Subcutaneous adipose tissue (tissue), 4 donors: Measurements from ENCODE around the gene PPARA. TPM values are rescaled to one million over a fixed set of nuclear protein-coding genes. Genes with fewer than 3 reads are reported as not detected.

Experiments
- CTCF ChIP-seq: fragments of 450-650 bp; IDR thresholded peaks from one replicate; pipeline ENCODE4 v1.5.1; 2016; ENCODE audit warnings: low read depth, mild to moderate bottlenecking, control low read depth, antibody characterized with exemption, moderate library complexity
- total RNA-seq, 4 donors: library from RNA; depleted of rRNA; stranded (reverse); fragments of >200 nt; gene quantifications; one replicate each; pipeline ENCODE4 v1.1.0, GENCODE V29; 2016

PPARA gene
- total RNA-seq, 4 donors from 2014 or later = 23.5 to 51.0 (median 36.0) TPM

- TF ChIP-seq CTCF = no peak
Measured at GRCh38 chr22:46240506-46240905, 90.2 kb downstream of the PPARA start.

- no peak for TF ChIP-seq CTCF
Measured at GRCh38 chr22:46240907-46241306, 90.6 kb downstream of the PPARA start.

- TF ChIP-seq CTCF = no peak
Measured at GRCh38 chr22:46241396-46242007, 91.2 kb downstream of the PPARA start.

- no peak for TF ChIP-seq CTCF
Measured at GRCh38 chr22:46242076-46242475, 91.8 kb downstream of the PPARA start.

- no peak for TF ChIP-seq CTCF
Measured at GRCh38 chr22:46244771-46245170, 94.4 kb downstream of the PPARA start.

GRCh38 chr22:46245511-46245910, 95.2 kb downstream of the PPARA start:
- no peak for TF ChIP-seq CTCF

GRCh38 chr22:46246178-46246577, 95.9 kb downstream of the PPARA start:
- no peak for TF ChIP-seq CTCF
